Panc1 (cell line): ENCODE measurements around the gene ADARB2. TPM values are rescaled to one million over a fixed set of nuclear protein-coding genes. Genes with fewer than 3 reads are reported as not detected.
"Not testable (repeated sequence)": the region's sequence is repeated elsewhere in the genome, so short reads cannot be mapped to it uniquely, and the experiment has no call there.

Experiments used
- ATAC-seq: fragments of 200-7000 bp; cut with Tn5 transposase; 2 replicates; pipeline ENCODE4 v1.9.1; 2020; ENCODE audit warnings: mild to moderate bottlenecking, moderate library complexity
- BruUV-seq: library from RNA; stranded (reverse); fragments of 400-500 nt; replicated peaks from 2 replicates; lab custom pipeline; 2021; lab: Mats Ljungman, UMichigan
- CTCF ChIA-PET: fragments of 300-600 bp; sonication (Branson Sonifier 250); formaldehyde crosslinking; loops from one replicate; lab custom pipeline; 2022; ENCODE audit warnings: antibody characterized with exemption; lab: Charles Lee
- POLR2A ChIA-PET: fragments of 300-600 bp; sonication (Branson Sonifier 250); formaldehyde crosslinking; loops from one replicate; lab custom pipeline; 2022; ENCODE audit warnings: antibody characterized with exemption; lab: Charles Lee
- DNase-seq: peaks from one replicate; pipeline ENCODE4 v3.0.0-alpha.2; 2010; ENCODE audit warnings: low read depth, low spot score
- H3K27ac ChIP-seq: 2 replicates; pipeline ENCODE4 v1.5.1; 2011; ENCODE audit warnings: mild to moderate bottlenecking, low read length, inconsistent platforms
- H3K27me3 ChIP-seq: fragments of 200-500 bp; sonication (Bioruptor generic); 2 replicates; pipeline ENCODE4 v1.6.0; 2014; ENCODE audit warnings: low read length, inconsistent platforms; ENCODE audit not compliant: control insufficient read depth, insufficient read depth
- H3K36me3 ChIP-seq: fragments of 200-500 bp; sonication (Bioruptor generic); 2 replicates; pipeline ENCODE4 v1.5.1; 2014; ENCODE audit warnings: inconsistent platforms, mild to moderate bottlenecking, low read length, moderate library complexity; ENCODE audit not compliant: control insufficient read depth, insufficient read depth
- H3K4me1 ChIP-seq: 2 replicates; pipeline ENCODE4 v1.5.1; 2011; ENCODE audit warnings: inconsistent platforms, mild to moderate bottlenecking, low read length, moderate library complexity; ENCODE audit not compliant: control insufficient read depth, insufficient read depth
- H3K4me3 ChIP-seq, 2 experiments: 2 replicates each; pipeline ENCODE4 v1.5.1; 2011 to 2012; ENCODE audit warnings: low read depth in 2 of 2, low read length in 2 of 2, mild to moderate bottlenecking in 2 of 2, inconsistent platforms in 1 of 2, moderate library complexity in 1 of 2
- H3K9me3 ChIP-seq: fragments of 200-500 bp; sonication (Bioruptor generic); 2 replicates; pipeline ENCODE4 v1.5.1; 2014; ENCODE audit warnings: low read depth, mild to moderate bottlenecking, inconsistent platforms, low read length, moderate library complexity; ENCODE audit not compliant: control insufficient read depth, insufficient read depth
- POLR2AphosphoS5 ChIP-seq: IDR thresholded peaks from 2 replicates; pipeline ENCODE4 v1.6.1; 2012; ENCODE audit warnings: mild to moderate bottlenecking, low read depth, low read length, moderate library complexity
- SIN3A ChIP-seq: IDR thresholded peaks from 2 replicates; pipeline ENCODE4 v1.6.1; 2012; ENCODE audit warnings: low read depth, mild to moderate bottlenecking, low read length, moderate library complexity, borderline replicate concordance; ENCODE audit not compliant: insufficient read depth
- TCF7L2 ChIP-seq: IDR thresholded peaks from 2 replicates; pipeline ENCODE4 v1.6.1; 2011; ENCODE audit warnings: mild to moderate bottlenecking, low read depth, low read length, inconsistent platforms
- in situ Hi-C: cut with HindIII; loops from 2 replicates; pipeline ENCODE4 v1.10.0; 2016; ENCODE audit warnings: low sequenced_read_pairs, low pct_unique_long_range_greater_than_20kb
- intact Hi-C: fragments of 100-400 bp; cut with micrococcal nuclease; formaldehyde crosslinking; loops from one replicate; pipeline ENCODE4 v1.10.0; 2022; ENCODE audit not compliant: unreplicated experiment
- total RNA-seq: library from RNA; stranded (reverse); gene quantifications from one replicate; pipeline ENCODE4 v1.2.1, GENCODE V29; 2021; ENCODE audit not compliant: unreplicated experiment
- TF ChIP-seq, protein P1 (sequence below), 2 experiments: IDR thresholded peaks; 2 replicates each; pipeline ENCODE4 v1.6.1; 2011 to 2012; ENCODE audit warnings: low read depth in 2 of 2, control low read depth in 1 of 2, low read length in 1 of 2, mild to moderate bottlenecking in 1 of 2, moderate library complexity in 1 of 2; ENCODE audit not compliant: insufficient read depth in 1 of 2
- TF ChIP-seq, protein P2 (sequence below): fragments of 450-650 bp; IDR thresholded peaks from 2 replicates; pipeline ENCODE4 v1.5.1; 2017; ENCODE audit warnings: mild to moderate bottlenecking

ADARB2 gene
- total RNA-seq, 1 experiment from 2014 or later, result 0.31 TPM

DNA sequence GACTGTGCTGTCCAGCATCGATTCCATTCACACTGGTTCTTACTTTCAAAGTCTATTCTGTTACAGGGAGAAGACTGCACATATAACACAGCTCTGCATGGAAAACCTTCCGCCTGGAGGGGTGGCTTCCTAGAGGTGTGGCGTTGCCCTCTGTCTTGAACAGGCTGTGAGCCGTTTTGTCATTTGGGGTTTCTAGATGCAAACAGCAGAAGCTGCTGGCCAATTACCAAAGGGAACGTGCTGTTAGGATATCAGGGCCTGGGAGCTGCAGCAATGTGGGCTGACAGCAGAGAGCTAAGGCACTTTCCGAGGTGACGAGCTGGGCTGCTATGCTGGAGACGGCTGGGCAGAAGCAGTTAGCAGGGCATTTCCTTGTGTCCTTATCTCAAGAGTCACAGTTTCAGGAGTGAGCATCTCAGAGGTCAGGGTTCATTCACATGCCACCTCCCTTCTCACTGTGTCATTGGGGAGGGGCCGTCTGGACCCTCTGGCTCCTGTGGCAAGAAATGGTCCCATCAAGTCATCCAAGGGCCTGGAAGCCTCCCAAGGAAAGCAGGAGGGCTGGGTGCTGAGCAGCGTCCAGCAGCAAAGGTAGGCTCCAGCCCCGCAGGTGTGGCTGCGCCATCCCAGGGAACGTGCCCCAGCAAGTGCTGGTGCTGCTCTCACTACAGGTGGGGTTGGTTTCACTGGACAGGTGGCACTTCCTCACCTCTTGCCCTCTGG is 574.7 kb downstream of the ADARB2 start:
- ATAC-seq, result no peak
- intact Hi-C loops (no loop called here), in situ Hi-C loops (no loop called here)
- H3K27me3 ChIP-seq, result no peaks in the 10 kb centered on the region; the same call in 1 of the 2 replicates
- no peaks in the 10 kb centered on the region for H3K9me3 ChIP-seq
- no peak for TF ChIP-seq SIN3A
- TF ChIP-seq, protein P1, sequence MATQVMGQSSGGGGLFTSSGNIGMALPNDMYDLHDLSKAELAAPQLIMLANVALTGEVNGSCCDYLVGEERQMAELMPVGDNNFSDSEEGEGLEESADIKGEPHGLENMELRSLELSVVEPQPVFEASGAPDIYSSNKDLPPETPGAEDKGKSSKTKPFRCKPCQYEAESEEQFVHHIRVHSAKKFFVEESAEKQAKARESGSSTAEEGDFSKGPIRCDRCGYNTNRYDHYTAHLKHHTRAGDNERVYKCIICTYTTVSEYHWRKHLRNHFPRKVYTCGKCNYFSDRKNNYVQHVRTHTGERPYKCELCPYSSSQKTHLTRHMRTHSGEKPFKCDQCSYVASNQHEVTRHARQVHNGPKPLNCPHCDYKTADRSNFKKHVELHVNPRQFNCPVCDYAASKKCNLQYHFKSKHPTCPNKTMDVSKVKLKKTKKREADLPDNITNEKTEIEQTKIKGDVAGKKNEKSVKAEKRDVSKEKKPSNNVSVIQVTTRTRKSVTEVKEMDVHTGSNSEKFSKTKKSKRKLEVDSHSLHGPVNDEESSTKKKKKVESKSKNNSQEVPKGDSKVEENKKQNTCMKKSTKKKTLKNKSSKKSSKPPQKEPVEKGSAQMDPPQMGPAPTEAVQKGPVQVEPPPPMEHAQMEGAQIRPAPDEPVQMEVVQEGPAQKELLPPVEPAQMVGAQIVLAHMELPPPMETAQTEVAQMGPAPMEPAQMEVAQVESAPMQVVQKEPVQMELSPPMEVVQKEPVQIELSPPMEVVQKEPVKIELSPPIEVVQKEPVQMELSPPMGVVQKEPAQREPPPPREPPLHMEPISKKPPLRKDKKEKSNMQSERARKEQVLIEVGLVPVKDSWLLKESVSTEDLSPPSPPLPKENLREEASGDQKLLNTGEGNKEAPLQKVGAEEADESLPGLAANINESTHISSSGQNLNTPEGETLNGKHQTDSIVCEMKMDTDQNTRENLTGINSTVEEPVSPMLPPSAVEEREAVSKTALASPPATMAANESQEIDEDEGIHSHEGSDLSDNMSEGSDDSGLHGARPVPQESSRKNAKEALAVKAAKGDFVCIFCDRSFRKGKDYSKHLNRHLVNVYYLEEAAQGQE (IDR thresholded peaks at IDR 0.05; ENCODE audit: insufficient read depth in 1 of 2, low read depth in 2 of 2, low read length in 1 of 2), result no peak
- TF ChIP-seq TCF7L2, result no peak
- no peak for TF ChIP-seq POLR2AphosphoS5
- TF ChIP-seq, protein P2, sequence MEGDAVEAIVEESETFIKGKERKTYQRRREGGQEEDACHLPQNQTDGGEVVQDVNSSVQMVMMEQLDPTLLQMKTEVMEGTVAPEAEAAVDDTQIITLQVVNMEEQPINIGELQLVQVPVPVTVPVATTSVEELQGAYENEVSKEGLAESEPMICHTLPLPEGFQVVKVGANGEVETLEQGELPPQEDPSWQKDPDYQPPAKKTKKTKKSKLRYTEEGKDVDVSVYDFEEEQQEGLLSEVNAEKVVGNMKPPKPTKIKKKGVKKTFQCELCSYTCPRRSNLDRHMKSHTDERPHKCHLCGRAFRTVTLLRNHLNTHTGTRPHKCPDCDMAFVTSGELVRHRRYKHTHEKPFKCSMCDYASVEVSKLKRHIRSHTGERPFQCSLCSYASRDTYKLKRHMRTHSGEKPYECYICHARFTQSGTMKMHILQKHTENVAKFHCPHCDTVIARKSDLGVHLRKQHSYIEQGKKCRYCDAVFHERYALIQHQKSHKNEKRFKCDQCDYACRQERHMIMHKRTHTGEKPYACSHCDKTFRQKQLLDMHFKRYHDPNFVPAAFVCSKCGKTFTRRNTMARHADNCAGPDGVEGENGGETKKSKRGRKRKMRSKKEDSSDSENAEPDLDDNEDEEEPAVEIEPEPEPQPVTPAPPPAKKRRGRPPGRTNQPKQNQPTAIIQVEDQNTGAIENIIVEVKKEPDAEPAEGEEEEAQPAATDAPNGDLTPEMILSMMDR, result no peak
- H3K4me3 ChIP-seq, result no peak overlapping the region
- H3K27ac ChIP-seq, result no peak overlapping the region
- DNase-seq, result no peak
- H3K4me1 ChIP-seq, result no peaks in the 10 kb centered on the region
- no TSS peak for BruUV-seq
- POLR2A ChIA-PET, result no interaction called here
- CTCF ChIA-PET, result no interaction called here
- no peaks in the 10 kb centered on the region for H3K36me3 ChIP-seq

DNA sequence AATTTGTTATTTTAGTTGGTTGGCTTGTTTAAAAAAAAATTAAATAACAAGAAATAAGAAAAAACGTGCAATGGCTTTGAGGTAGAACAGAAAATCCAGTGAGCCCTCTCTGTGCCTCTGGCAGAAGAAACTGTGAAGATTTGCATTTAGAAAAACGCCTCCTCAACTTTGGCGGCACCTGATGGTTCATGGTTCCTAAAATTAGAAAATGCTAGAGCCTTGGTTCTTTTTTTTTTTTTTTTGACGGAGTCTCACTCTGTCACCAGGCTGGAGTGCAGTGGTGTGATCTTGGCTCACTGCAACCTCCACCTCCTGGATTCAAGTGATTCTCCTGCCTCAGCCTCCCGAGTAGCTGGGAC is 576.0 kb downstream of the ADARB2 start:
- H3K27ac ChIP-seq, H3K9me3 ChIP-seq, H3K27me3 ChIP-seq, H3K36me3 ChIP-seq, CTCF ChIA-PET, DNase-seq, BruUV-seq, POLR2A ChIA-PET, intact Hi-C loops, in situ Hi-C loops, H3K4me3 ChIP-seq, H3K4me1 ChIP-seq, ATAC-seq: not testable (repeated sequence)

DNA sequence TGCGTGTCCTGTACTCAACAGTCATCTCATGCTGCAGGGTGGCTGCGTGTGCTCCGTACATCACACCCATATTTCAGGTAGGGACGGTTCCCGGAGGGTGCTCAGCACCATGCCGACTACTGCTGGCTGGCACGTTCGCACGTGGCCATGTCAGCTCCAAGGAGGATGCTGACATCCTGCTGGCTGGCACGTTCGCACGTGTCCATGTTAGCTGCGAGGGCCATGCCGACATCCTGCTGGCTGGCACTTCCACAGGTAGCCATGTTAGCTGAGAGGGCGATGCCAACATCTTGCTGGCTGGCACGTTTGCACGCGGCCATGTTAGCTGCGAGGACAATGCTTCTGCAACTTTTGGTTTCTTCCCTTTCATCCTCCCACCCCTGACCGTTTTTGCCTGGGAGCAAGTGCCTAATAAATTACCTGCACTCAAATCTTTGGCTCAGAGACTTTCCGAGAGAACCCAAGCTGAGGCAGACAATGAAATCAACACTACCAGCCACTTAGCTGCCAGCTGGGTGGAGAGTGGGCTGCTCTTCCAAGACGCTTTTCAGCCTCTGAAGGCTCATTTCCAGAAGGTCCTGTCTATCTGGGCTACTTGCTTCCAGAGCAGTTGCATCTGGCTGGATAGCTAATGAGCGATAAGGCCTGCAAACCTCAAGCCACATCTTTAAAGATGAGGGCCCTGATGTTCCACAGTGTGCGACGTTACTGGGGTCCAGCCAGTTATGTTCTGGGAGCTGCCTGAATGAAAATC is 576.6 kb downstream of the ADARB2 start:
- H3K9me3 ChIP-seq, result no peaks in the 10 kb centered on the region
- no peak for DNase-seq
- in situ Hi-C loops, result no loop called here
- H3K4me3 ChIP-seq, result no peak overlapping the region
- no peak overlapping the region for H3K27ac ChIP-seq
- H3K36me3 ChIP-seq, result no peaks in the 10 kb centered on the region
- ATAC-seq, result no peak
- no peaks in the 10 kb centered on the region for H3K27me3 ChIP-seq
- H3K4me1 ChIP-seq, result no peaks in the 10 kb centered on the region
- CTCF ChIA-PET, result no interaction called here
- POLR2A ChIA-PET, result no interaction called here
- TF ChIP-seq, protein P2, result no peak
- TF ChIP-seq, protein P1 (IDR thresholded peaks at IDR 0.05; ENCODE audit: insufficient read depth in 1 of 2, low read depth in 2 of 2, low read length in 1 of 2), result no peak
- intact Hi-C loops, result no loop called here
- BruUV-seq, result no TSS peak
